Trophoblast cell (in vitro differentiated cells and primary cell): ENCODE results near the gene BLOC1S4. TPM values are rescaled to one million over a fixed set of nuclear protein-coding genes. Genes with fewer than 3 reads are reported as not detected.

ENCODE experiments used
- DNase-seq, 2 donors: peaks; one replicate each; pipeline ENCODE4 v3.0.0-alpha.2; 2016
- H2AFZ ChIP-seq: 2 replicates; pipeline ENCODE4 v1.6.1; 2013; ENCODE audit warnings: low read length, moderate library complexity, mild to moderate bottlenecking; ENCODE audit not compliant: insufficient read depth, poor library complexity
- H2AK5ac ChIP-seq: 2 replicates; pipeline ENCODE4 v1.6.1; 2013; ENCODE audit warnings: mild to moderate bottlenecking, low read length
- H2BK120ac ChIP-seq: 2 replicates; pipeline ENCODE4 v1.6.1; 2013; ENCODE audit warnings: low read length, mild to moderate bottlenecking, moderate library complexity; ENCODE audit not compliant: insufficient read depth, poor library complexity
- H2BK12ac ChIP-seq: 2 replicates; pipeline ENCODE4 v1.6.1; 2013; ENCODE audit warnings: mild to moderate bottlenecking, low read length, moderate library complexity
- H2BK5ac ChIP-seq: 2 replicates; pipeline ENCODE4 v1.6.1; 2013; ENCODE audit warnings: low read length, low read depth, moderate library complexity, mild to moderate bottlenecking; ENCODE audit not compliant: poor library complexity
- H3K14ac ChIP-seq: 2 replicates; pipeline ENCODE4 v1.6.1; 2013; ENCODE audit warnings: mild to moderate bottlenecking, low read length
- H3K18ac ChIP-seq: 2 replicates; pipeline ENCODE4 v1.6.1; 2013; ENCODE audit warnings: mild to moderate bottlenecking, low read length
- H3K23ac ChIP-seq: 2 replicates; pipeline ENCODE4 v1.6.1; 2013; ENCODE audit warnings: low read length
- H3K27ac ChIP-seq: 2 replicates; pipeline ENCODE4 v1.5.1; 2013; ENCODE audit warnings: low read depth, mild to moderate bottlenecking, inconsistent platforms, low read length, moderate library complexity
- H3K27me3 ChIP-seq: 2 replicates; pipeline ENCODE4 v1.6.1; 2013; ENCODE audit warnings: inconsistent platforms, mild to moderate bottlenecking, low read length, moderate library complexity; ENCODE audit not compliant: insufficient read depth
- H3K36me3 ChIP-seq, 2 experiments: 1 replicate in 1 of 2; 2 replicates in 1 of 2; pipeline ENCODE4 v1.6.1; 2013; ENCODE audit warnings: low read length in 2 of 2, mild to moderate bottlenecking in 2 of 2, moderate library complexity in 1 of 2; ENCODE audit not compliant: insufficient read depth in 2 of 2, control insufficient read depth in 1 of 2
- H3K4ac ChIP-seq: 2 replicates; pipeline ENCODE4 v1.6.1; 2013; ENCODE audit warnings: low read depth, mild to moderate bottlenecking, low read length, moderate library complexity
- H3K4me1 ChIP-seq, 2 experiments: 1 replicate in 1 of 2; 2 replicates in 1 of 2; pipeline ENCODE4 v1.6.1; 2013; ENCODE audit warnings: low read length in 2 of 2, mild to moderate bottlenecking in 2 of 2, moderate library complexity in 1 of 2; ENCODE audit not compliant: insufficient read depth in 2 of 2, control insufficient read depth in 1 of 2
- H3K4me2 ChIP-seq: 2 replicates; pipeline ENCODE4 v1.6.1; 2013; ENCODE audit warnings: inconsistent platforms, mild to moderate bottlenecking, low read length, moderate library complexity
- H3K4me3 ChIP-seq: 2 replicates; pipeline ENCODE4 v1.5.1; 2013; ENCODE audit warnings: mild to moderate bottlenecking, low read depth, low read length, inconsistent platforms
- H3K79me1 ChIP-seq: one replicate; pipeline ENCODE4 v1.6.1; 2013; ENCODE audit warnings: low read length
- H3K79me2 ChIP-seq: 2 replicates; pipeline ENCODE4 v1.6.1; 2013; ENCODE audit warnings: low read length, mild to moderate bottlenecking; ENCODE audit not compliant: control insufficient read depth, insufficient read depth, poor library complexity
- H3K9ac ChIP-seq: 2 replicates; pipeline ENCODE4 v1.6.1; 2013; ENCODE audit warnings: mild to moderate bottlenecking, low read length
- H3K9me3 ChIP-seq: 2 replicates; pipeline ENCODE4 v1.6.1; 2013; ENCODE audit warnings: low read depth, mild to moderate bottlenecking, control low read depth, inconsistent platforms, low read length; ENCODE audit not compliant: insufficient read depth
- H4K12ac ChIP-seq: 2 replicates; pipeline ENCODE4 v1.6.1; 2013; ENCODE audit warnings: low read depth, mild to moderate bottlenecking, low read length, moderate library complexity
- H4K8ac ChIP-seq: 2 replicates; pipeline ENCODE4 v1.6.1; 2013; ENCODE audit warnings: low read depth, mild to moderate bottlenecking, low read length, moderate library complexity
- H4K91ac ChIP-seq: one replicate; pipeline ENCODE4 v1.6.1; 2013; ENCODE audit warnings: low read depth, mild to moderate bottlenecking, low read length, moderate library complexity
- WGBS: extraction: QIAGEN DNeasy Blood & Tissue Kit; methylation state at CpG from one replicate; pipeline ENCODE4 v1.1.7; 2013; ENCODE audit warnings: missing lambda C conversion rate; ENCODE audit not compliant: insufficient read length, insufficient coverage; ENCODE audit errors: extremely low coverage; 5-methylcytosine and 5-hydroxymethylcytosine counted together
- polyA plus RNA-seq: library from polyadenylated mRNA; stranded (reverse); fragments of 200-250 nt; gene quantifications from 2 replicates; pipeline ENCODE4 v1.2.3, GENCODE V29; 2013

The BLOC1S4 gene, protein sequence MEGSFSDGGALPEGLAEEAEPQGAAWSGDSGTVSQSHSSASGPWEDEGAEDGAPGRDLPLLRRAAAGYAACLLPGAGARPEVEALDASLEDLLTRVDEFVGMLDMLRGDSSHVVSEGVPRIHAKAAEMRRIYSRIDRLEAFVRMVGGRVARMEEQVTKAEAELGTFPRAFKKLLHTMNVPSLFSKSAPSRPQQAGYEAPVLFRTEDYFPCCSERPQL
- 16.8 TPM in 2 replicates for polyA plus RNA-seq

DNA sequence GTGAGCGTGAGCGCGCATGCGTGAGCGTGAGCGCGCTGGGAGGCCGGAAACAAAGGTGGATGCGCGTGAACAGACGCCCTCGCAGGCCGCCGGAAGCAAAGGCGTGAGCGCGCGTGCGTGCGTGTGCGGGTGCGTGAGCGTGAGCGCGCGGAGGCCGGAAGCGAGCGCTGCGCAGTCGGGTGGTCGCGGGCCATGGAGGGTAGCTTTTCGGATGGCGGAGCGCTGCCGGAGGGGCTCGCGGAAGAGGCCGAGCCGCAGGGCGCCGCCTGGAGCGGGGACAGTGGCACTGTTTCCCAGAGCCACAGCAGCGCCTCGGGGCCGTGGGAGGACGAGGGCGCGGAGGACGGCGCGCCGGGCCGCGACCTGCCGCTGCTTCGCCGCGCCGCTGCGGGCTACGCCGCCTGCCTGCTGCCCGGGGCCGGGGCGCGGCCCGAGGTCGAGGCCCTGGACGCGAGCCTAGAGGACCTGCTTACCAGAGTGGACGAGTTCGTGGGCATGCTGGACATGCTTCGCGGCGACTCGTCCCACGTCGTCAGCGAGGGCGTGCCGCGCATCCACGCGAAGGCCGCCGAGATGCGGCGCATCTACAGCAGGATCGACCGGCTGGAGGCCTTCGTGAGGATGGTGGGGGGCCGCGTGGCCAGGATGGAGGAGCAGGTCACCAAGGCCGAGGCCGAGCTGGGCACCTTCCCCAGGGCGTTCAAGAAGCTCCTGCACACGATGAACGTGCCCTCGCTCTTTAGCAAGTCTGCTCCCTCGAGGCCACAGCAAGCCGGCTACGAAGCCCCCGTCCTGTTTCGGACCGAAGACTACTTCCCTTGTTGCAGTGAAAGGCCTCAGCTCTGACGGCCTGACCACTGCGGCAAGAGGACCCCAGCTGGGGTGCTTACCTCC, at the start of gene BLOC1S4:
Gene BLOC1S4, plus strand, starts transcription at position 157 of the 894 bp plus-strand sequence. Its CDS starts 36 bp downstream, at position 193.
- Histone ChIP-seq H2AFZ (peak within 1 kb of the TSS; percentile 77), H3K18ac (peak within 1 kb of the TSS; percentile 97), H3K79me1 (peaks cover 7% of the 10 kb centered on the region), H3K4me2 (peak within 1 kb of the TSS; percentile 76), H4K8ac (peak within 1 kb of the TSS; percentile 95), H4K12ac (peak within 1 kb of the TSS; percentile 89), H2AK5ac (peak within 1 kb of the TSS; percentile 84), H3K4ac (peak within 1 kb of the TSS; percentile 97), H2BK120ac (peak within 1 kb of the TSS; percentile 82), H3K4me1 (peaks cover 0 to 2% of the 10 kb centered on the region in 2 experiments), H3K9ac (peak within 1 kb of the TSS; percentile 91), H3K23ac (no peak within 1 kb of the TSS), H3K36me3 (no peaks in the 10 kb centered on the region), H4K91ac (peak within 1 kb of the TSS; percentile 86), H3K4me3 (peak within 1 kb of the TSS; percentile 95), H3K27me3 (no peaks in the 10 kb centered on the region), H3K79me2 (peaks cover 7% of the 10 kb centered on the region), H2BK12ac (peak within 1 kb of the TSS; percentile 66), H3K14ac (peak within 1 kb of the TSS; percentile 95), H2BK5ac (peak within 1 kb of the TSS; percentile 67), H3K27ac (peak within 1 kb of the TSS; percentile 60), H3K9me3 (peaks cover 2% of the 10 kb centered on the region)
- peak; percentile 88 to 97 for DNase-seq
- WGBS, result no CpG with 5 or more reads among the region's 109 CpGs

DNA sequence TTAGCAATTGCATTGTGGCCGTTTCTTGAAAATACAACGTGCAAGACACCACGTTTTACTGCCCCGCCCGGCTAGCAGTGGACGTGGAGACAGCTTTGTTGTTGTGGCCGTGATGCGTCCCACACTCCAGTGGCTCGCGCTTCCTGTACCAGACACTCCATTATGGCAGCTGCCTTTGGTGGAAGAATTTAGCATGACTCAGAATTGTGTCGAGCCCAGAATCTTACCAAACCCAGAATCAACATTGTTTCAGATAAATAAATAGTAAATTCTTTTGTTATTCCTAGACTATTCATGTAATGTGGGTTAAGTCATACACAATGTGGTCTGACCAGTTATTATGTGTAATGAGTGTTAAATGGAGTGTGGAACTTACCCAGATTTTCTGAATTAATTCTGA, 47.6 kb upstream of the BLOC1S4 start:
- Histone ChIP-seq H3K4me2 (no peak overlapping the region), H3K4ac (no peak overlapping the region), H3K9ac (no peak overlapping the region), H3K27ac (no peak overlapping the region), H4K12ac (no peak overlapping the region), H3K79me2 (no peaks in the 10 kb centered on the region), H3K14ac (no peak overlapping the region), H3K23ac (no peak overlapping the region), H3K36me3 (no peaks in the 10 kb centered on the region), H2BK120ac (no peak overlapping the region), H3K27me3 (peaks cover 1% of the 10 kb centered on the region), H3K18ac (no peak overlapping the region), H3K79me1 (no peaks in the 10 kb centered on the region), H4K8ac (no peak overlapping the region), H2AFZ (no peak overlapping the region), H3K4me1 (no peaks in the 10 kb centered on the region), H2AK5ac (no peak overlapping the region), H3K4me3 (no peak overlapping the region), H2BK5ac (no peak overlapping the region), H3K9me3 (peaks cover 9% of the 10 kb centered on the region), H2BK12ac (no peak overlapping the region), H4K91ac (no peak overlapping the region)
- DNase-seq, result peak; percentile 71 to 92
- WGBS, result no CpG with 5 or more reads among the region's 11 CpGs

DNA sequence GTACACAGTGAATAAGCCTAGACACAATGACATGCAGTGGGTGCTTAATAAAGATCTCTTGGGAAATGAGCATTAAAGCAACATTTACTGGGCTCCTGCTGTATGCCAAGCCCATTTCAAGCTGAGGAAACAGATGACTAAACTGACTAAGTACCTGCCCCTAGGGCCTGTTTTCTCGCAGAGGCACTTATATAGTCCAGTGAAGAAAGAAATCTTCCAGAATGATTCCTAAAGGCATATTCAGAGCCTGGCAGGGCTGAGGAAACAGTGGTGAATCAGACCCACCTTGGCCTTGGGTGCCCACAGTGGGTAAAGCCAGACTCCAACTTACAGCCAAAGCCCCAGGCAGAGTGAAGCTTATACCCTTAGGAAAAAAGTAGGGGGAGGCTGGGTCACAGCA, 44.3 kb upstream of the BLOC1S4 start:
- Histone ChIP-seq H2AFZ (no peak overlapping the region), H3K4me2 (no peak overlapping the region), H3K23ac (no peak overlapping the region), H3K4ac (no peak overlapping the region), H4K12ac (no peak overlapping the region), H4K8ac (no peak overlapping the region), H4K91ac (no peak overlapping the region), H3K79me2 (peaks cover 3% of the 10 kb centered on the region), H3K9me3 (peaks cover 1% of the 10 kb centered on the region), H3K27me3 (no peaks in the 10 kb centered on the region), H3K4me3 (no peak overlapping the region), H2AK5ac (no peak overlapping the region), H3K36me3 (peaks cover 0 to 6% of the 10 kb centered on the region in 2 experiments), H3K14ac (no peak overlapping the region), H3K4me1 (peaks cover 0 to 7% of the 10 kb centered on the region in 2 experiments), H3K79me1 (peaks cover 2% of the 10 kb centered on the region), H3K18ac (no peak overlapping the region), H2BK12ac (no peak overlapping the region), H2BK120ac (no peak overlapping the region), H2BK5ac (no peak overlapping the region), H3K9ac (no peak overlapping the region), H3K27ac (no peak overlapping the region)
- no CpG with 5 or more reads among the region's 1 CpG for WGBS
- DNase-seq, result peak; percentile 66 to 73

DNA sequence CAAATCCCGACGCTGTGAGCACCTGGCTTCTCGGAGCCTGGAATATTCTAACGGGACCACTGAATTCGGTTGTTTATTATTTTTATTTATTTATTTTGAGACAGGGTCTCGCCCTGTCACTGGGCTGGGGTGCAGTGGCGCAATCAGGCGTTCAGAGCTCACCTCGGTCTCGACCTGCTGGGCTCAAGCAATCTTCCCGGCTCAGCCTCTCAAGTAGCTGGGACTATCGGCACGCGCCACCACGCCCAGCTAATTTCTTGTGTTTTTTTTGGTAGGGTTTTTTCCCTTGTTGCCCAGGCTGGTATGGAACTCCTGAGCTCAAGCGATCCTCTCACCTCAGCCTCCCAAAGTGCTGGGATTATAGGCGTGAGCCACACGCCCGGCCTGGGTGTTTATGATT, 43.8 kb upstream of the BLOC1S4 start:
- peaks cover 3% of the 10 kb centered on the region for H3K79me2 ChIP-seq
- no peak overlapping the region for H2AFZ ChIP-seq
- H3K18ac ChIP-seq, result no peak overlapping the region
- WGBS, result no CpG with 5 or more reads among the region's 19 CpGs
- DNase-seq, result no peak
- peaks cover 1% of the 10 kb centered on the region for H3K9me3 ChIP-seq
- no peak overlapping the region for H3K4me2 ChIP-seq
- H3K14ac ChIP-seq, result no peak overlapping the region
- H3K27me3 ChIP-seq, result no peaks in the 10 kb centered on the region
- no peak overlapping the region for H2BK5ac ChIP-seq
- H3K36me3 ChIP-seq, result peaks cover 4 to 6% of the 10 kb centered on the region in 2 experiments
- no peak overlapping the region for H3K4ac ChIP-seq
- no peak overlapping the region for H3K9ac ChIP-seq
- H3K4me3 ChIP-seq, result no peak overlapping the region
- peaks cover 2% of the 10 kb centered on the region for H3K79me1 ChIP-seq
- no peak overlapping the region for H4K91ac ChIP-seq
- no peak overlapping the region for H4K12ac ChIP-seq
- H4K8ac ChIP-seq, result no peak overlapping the region
- H2BK12ac ChIP-seq, result no peak overlapping the region
- H2BK120ac ChIP-seq, result no peak overlapping the region
- H3K27ac ChIP-seq, result no peak overlapping the region
- no peak overlapping the region for H2AK5ac ChIP-seq
- peaks cover 0 to 9% of the 10 kb centered on the region in 2 experiments for H3K4me1 ChIP-seq
- H3K23ac ChIP-seq, result no peak overlapping the region
